MM.1S (cell line): ENCODE data around the gene ZNF775.

Experiments used
- CTCF ChIP-seq: fragments of 300-600 bp; sonication (generic); IDR thresholded peaks from 2 replicates; pipeline ENCODE4 v1.5.1; 2016; ENCODE audit warnings: antibody characterized with exemption, low read length, mixed read lengths
- EZH2 ChIP-seq: fragments of 300-600 bp; sonication (generic); optimal IDR thresholded peaks from 2 replicates; pipeline ENCODE3; 2017; ENCODE audit warnings: low read depth, mild to moderate bottlenecking, antibody characterized with exemption, low read length, mixed read lengths
- EZH2phosphoT487 ChIP-seq: fragments of 300-600 bp; sonication (generic); IDR thresholded peaks from 2 replicates; pipeline ENCODE4 v1.6.1; 2018; ENCODE audit warnings: antibody characterized with exemption, low read length

- TF ChIP-seq CTCF, result no peak
- TF ChIP-seq EZH2, result no peak
- TF ChIP-seq EZH2phosphoT487, result no peak
Measured at GRCh38 chr7:150402671-150403321, 23.7 kb downstream of the ZNF775 start.
